GM12878 (cell line): ENCODE data around the gene TSSC4. TPM values are rescaled to one million over a fixed set of nuclear protein-coding genes. Genes with fewer than 3 reads are reported as not detected.
A peak's percentile ranks its signal among the peaks of the same experiment; 100 is the strongest.

Experiments used
- ATAC-seq: fragments of 200-7000 bp; cut with Tn5 transposase; 3 replicates; pipeline ENCODE4 v1.9.1; 2020; ENCODE audit warnings: mild to moderate bottlenecking, moderate library complexity
- BruUV-seq: library from RNA; stranded (reverse); fragments of 400-500 nt; replicated peaks from 2 replicates; lab custom pipeline; 2021; lab: Mats Ljungman, UMichigan
- CTCF ChIA-PET: fragments of 300-600 bp; sonication (Branson Sonifier 250); formaldehyde crosslinking; extraction: SDS; loops from one replicate; lab custom pipeline; 2021; ENCODE audit warnings: inconsistent platforms; lab: Yijun Ruan, JAX
- POLR2A ChIA-PET: fragments of 350-600 bp; formaldehyde crosslinking; extraction: SDS; loops from one replicate; lab custom pipeline; 2021; ENCODE audit warnings: inconsistent platforms; lab: Charles Lee
- RAD21 ChIA-PET: fragments of 300-600 bp; sonication (Branson Sonifier 250); formaldehyde crosslinking; loops from one replicate; lab custom pipeline; 2023; ENCODE audit warnings: antibody characterized with exemption; ENCODE audit not compliant: unreplicated experiment; lab: Charles Lee
- SMC1A ChIA-PET: fragments of 300-600 bp; sonication (Branson Sonifier 250); formaldehyde crosslinking; loops from one replicate; lab custom pipeline; 2023; ENCODE audit not compliant: unreplicated experiment, uncharacterized antibody; lab: Charles Lee
- DNase-seq: peaks from one replicate; pipeline ENCODE4 v3.0.0-alpha.2; 2011; ENCODE audit warnings: low read depth, low spot score
- FAIRE-seq: peaks from 3 replicates; lab custom pipeline; 2011; peaks lifted over from hg19 to GRCh38; lab: Jason Lieb, UNC
- H2AFZ ChIP-seq: 2 replicates; pipeline ENCODE4 v1.6.0; 2011; ENCODE audit warnings: low read depth, low read length, control low read depth; ENCODE audit not compliant: control insufficient read depth
- H3K27ac ChIP-seq: 2 replicates; pipeline ENCODE4 v1.5.1; 2011; ENCODE audit warnings: control low read depth; ENCODE audit not compliant: control insufficient read depth, insufficient read depth
- H3K27me3 ChIP-seq, 2 experiments: replicated peaks in 1 of 2; 2 replicates each; pipeline versions ENCODE4 v1.6.0 to v1.6.1; 2011; ENCODE audit warnings: low read length in 1 of 2; ENCODE audit not compliant: control insufficient read depth in 2 of 2, insufficient read depth in 2 of 2
- H3K36me3 ChIP-seq, 2 experiments: 2 replicates each; pipeline ENCODE4 v1.5.1; 2011; ENCODE audit warnings: low read length in 1 of 2; ENCODE audit not compliant: control insufficient read depth in 2 of 2, insufficient read depth in 2 of 2
- H3K4me1 ChIP-seq: 2 replicates; pipeline ENCODE4 v1.6.1; 2011; ENCODE audit warnings: mild to moderate bottlenecking, low read length, moderate library complexity, mixed read lengths; ENCODE audit not compliant: control insufficient read depth, insufficient read depth
- H3K4me2 ChIP-seq: 2 replicates; pipeline ENCODE4 v1.6.0; 2011; ENCODE audit warnings: control low read depth; ENCODE audit not compliant: control insufficient read depth, insufficient read depth
- H3K4me3 ChIP-seq: fragments of 200-600 bp; sonication (generic); 2 replicates; pipeline ENCODE4 v1.5.1; 2016
- H3K79me2 ChIP-seq: 2 replicates; pipeline ENCODE4 v1.6.0; 2011; ENCODE audit warnings: low read length; ENCODE audit not compliant: control insufficient read depth, insufficient read depth
- H3K9ac ChIP-seq: 2 replicates; pipeline ENCODE4 v1.8.0; 2011; ENCODE audit warnings: low read length, control low read depth, mixed read lengths; ENCODE audit not compliant: control insufficient read depth, insufficient read depth
- H3K9me3 ChIP-seq: replicated peaks from 3 replicates; pipeline ENCODE4 v1.5.1; 2011; ENCODE audit warnings: mild to moderate bottlenecking, low read length; ENCODE audit not compliant: control insufficient read depth, insufficient read depth
- H4K20me1 ChIP-seq: 2 replicates; pipeline ENCODE4 v1.6.0; 2011; ENCODE audit not compliant: control insufficient read depth, insufficient read depth
- BHLHE40 ChIP-seq, 2 experiments: fragments of 450-650 bp in 1 of 2; IDR thresholded peaks; 2 replicates each; pipeline ENCODE4 v1.6.1; 2011 to 2017; ENCODE audit warnings: low read depth in 2 of 2, borderline replicate concordance in 1 of 2, improper control_type of control experiment in 1 of 2, low read length in 1 of 2, mild to moderate bottlenecking in 1 of 2
- CREM ChIP-seq: IDR thresholded peaks from 2 replicates; pipeline ENCODE4 v1.6.1; 2014; ENCODE audit warnings: antibody characterized with exemption, low read depth
- KAT2A ChIP-seq: conservative IDR thresholded peaks from 2 replicates; pipeline ENCODE4 v1.6.1; 2011; ENCODE audit warnings: low read depth, low read length; ENCODE audit not compliant: control insufficient read depth
- PML ChIP-seq: IDR thresholded peaks from 2 replicates; pipeline ENCODE4 v1.6.1; 2012; ENCODE audit warnings: low read length, inconsistent platforms
- POLR2A ChIP-seq: IDR thresholded peaks from 2 replicates; pipeline ENCODE4 v1.6.1; 2011; ENCODE audit warnings: low read depth, mild to moderate bottlenecking, low read length
- POLR2AphosphoS2 ChIP-seq: IDR thresholded peaks from 2 replicates; pipeline ENCODE4 v1.6.1; 2011; ENCODE audit warnings: low read depth, mild to moderate bottlenecking, low read length, improper control_type of control experiment, moderate library complexity
- RAD51 ChIP-seq: fragments of 450-650 bp; IDR thresholded peaks from 2 replicates; pipeline ENCODE4 v1.6.1; 2016; ENCODE audit warnings: moderate library complexity, mild to moderate bottlenecking, inconsistent platforms
- SMAD5 ChIP-seq: IDR thresholded peaks from 2 replicates; pipeline ENCODE4 v1.6.1; 2016; ENCODE audit warnings: antibody characterized with exemption, low read depth
- SRF ChIP-seq, 2 experiments: IDR thresholded peaks; 2 replicates each; pipeline ENCODE4 v1.6.1; 2011; ENCODE audit warnings: low read depth in 2 of 2, low read length in 2 of 2, mild to moderate bottlenecking in 1 of 2, moderate library complexity in 1 of 2
- WGBS: methylation state at CpG from one replicate; pipeline ENCODE4 v1.1.6; 2016; ENCODE audit warnings: low lambda C conversion rate; ENCODE audit not compliant: insufficient replicate concordance, insufficient coverage; ENCODE audit errors: missing lambda C conversion rate; 5-methylcytosine and 5-hydroxymethylcytosine counted together
- in situ Hi-C: fragments of 300-500 bp; cut with MboI; formaldehyde crosslinking; loops from 9 replicates; pipeline ENCODE4 v1.14.3; 2018; ENCODE audit warnings: mixed read lengths
- intact Hi-C: fragments of 100-400 bp; cut with micrococcal nuclease; formaldehyde crosslinking; loops from one replicate; pipeline ENCODE4 v1.14.2; 2022; ENCODE audit not compliant: unreplicated experiment
- polyA plus RNA-seq, 11 experiments: library from polyadenylated mRNA; depleted of rRNA in 4 of 11; unstranded in 6 of 11; stranded (reverse) in 5 of 11; fragments of >200 nt; fragmentation: Nextera tagmentation in 4 of 11; fragmentation: Illumina TruSeq in 1 of 11; extraction: Ambion mirVana in 4 of 11; extraction: Trizol in 1 of 11; gene quantifications; 1 replicate in 1 of 11; 2 replicates in 10 of 11; pipeline versions ENCODE4 v1.2.1 to v1.2.3, GENCODE V29; 2011 to 2016; ENCODE audit warnings: inconsistent platforms in 2 of 11, missing spikeins in 2 of 11, low read depth in 1 of 11
- total RNA-seq, 4 experiments: library from RNA; depleted of rRNA in 3 of 4; stranded (reverse); fragments of >200 nt in 3 of 4; fragmentation: Illumina TruSeq in 1 of 4; extraction: Trizol in 1 of 4; gene quantifications; 2 replicates each; pipeline versions ENCODE4 v1.2.1 to v1.2.3, GENCODE V29; 2013 to 2021
- TF ChIP-seq, protein P1 (sequence below): fragments of 450-650 bp; IDR thresholded peaks from 2 replicates; pipeline ENCODE4 v1.6.1; 2016; ENCODE audit warnings: mild to moderate bottlenecking

The TSSC4 gene
- total and polyA plus RNA-seq, 10 of the 15 experiments (the other 5 are each of a cell fraction or from before 2014, with no cell fraction given) = 0.69 to 70.1 (median 25.7) TPM

DNA sequence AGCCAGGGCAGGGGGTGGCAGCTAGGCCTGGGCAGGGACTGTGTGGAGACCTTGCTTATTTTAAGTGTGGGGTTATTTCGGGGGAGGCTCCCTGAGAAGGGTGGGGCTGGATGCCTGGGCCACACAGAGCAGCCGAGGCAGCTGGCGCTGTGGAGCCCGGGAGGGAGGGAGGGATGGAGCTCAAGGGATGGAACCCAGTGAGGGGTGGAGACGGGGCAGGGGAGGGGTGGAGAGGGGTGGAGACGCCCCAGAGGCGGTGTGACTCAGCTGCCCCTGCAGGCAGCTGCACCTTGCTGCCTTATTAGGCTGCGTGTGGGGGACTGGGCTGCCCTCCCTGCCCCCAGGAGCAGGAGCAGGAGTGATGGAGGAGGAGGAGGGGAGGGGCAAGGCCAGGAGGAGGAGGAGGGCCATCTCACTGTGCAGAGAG is 9.8 kb upstream of the TSSC4 start:
- no peak for ATAC-seq
- peaks cover 49% of the 10 kb centered on the region for H3K79me2 ChIP-seq
- POLR2A ChIA-PET = no interaction called here
- DNase-seq = no peak
- H3K27me3 ChIP-seq = no peaks in the 10 kb centered on the region
- no peak for FAIRE-seq
- CTCF ChIA-PET = no interaction called here
- H3K9me3 ChIP-seq = no peaks in the 10 kb centered on the region
- no peak overlapping the region for H3K4me3 ChIP-seq
- intact Hi-C loops (no loop called here), in situ Hi-C loops (loop anchor here (25.0 kb wide), 1 partner anchor 1578 kb away; the partner anchor contains the start of genes PIDD1, PNPLA2 and RPLP2)
- peaks cover 0 to 46% of the 10 kb centered on the region in 2 experiments; a peak in 3 of 4 replicates for H3K36me3 ChIP-seq
- 0% methylated on average over 3 of the region's 8 CpGs for WGBS
- RAD21 ChIA-PET = no interaction called here
- H4K20me1 ChIP-seq = peaks cover 5% of the 10 kb centered on the region; the same call in 1 of the 2 replicates
- TF ChIP-seq SRF (IDR thresholded peaks at IDR 0.05; ENCODE audit: low read depth in 2 of 2, low read length in 2 of 2) (peak in 1 of 2 experiments; percentile 75; a peak in 3 of 4 replicates), PML (no peak)
- SMC1A ChIA-PET = no interaction called here
- peaks cover 67% of the 10 kb centered on the region for H3K4me1 ChIP-seq
- H3K9ac ChIP-seq = no peak overlapping the region
- no peak overlapping the region for H2AFZ ChIP-seq
- H3K27ac ChIP-seq = no peak overlapping the region; the same call in 1 of the 2 replicates
- H3K4me2 ChIP-seq = no peak overlapping the region
- no TSS peak for BruUV-seq

DNA sequence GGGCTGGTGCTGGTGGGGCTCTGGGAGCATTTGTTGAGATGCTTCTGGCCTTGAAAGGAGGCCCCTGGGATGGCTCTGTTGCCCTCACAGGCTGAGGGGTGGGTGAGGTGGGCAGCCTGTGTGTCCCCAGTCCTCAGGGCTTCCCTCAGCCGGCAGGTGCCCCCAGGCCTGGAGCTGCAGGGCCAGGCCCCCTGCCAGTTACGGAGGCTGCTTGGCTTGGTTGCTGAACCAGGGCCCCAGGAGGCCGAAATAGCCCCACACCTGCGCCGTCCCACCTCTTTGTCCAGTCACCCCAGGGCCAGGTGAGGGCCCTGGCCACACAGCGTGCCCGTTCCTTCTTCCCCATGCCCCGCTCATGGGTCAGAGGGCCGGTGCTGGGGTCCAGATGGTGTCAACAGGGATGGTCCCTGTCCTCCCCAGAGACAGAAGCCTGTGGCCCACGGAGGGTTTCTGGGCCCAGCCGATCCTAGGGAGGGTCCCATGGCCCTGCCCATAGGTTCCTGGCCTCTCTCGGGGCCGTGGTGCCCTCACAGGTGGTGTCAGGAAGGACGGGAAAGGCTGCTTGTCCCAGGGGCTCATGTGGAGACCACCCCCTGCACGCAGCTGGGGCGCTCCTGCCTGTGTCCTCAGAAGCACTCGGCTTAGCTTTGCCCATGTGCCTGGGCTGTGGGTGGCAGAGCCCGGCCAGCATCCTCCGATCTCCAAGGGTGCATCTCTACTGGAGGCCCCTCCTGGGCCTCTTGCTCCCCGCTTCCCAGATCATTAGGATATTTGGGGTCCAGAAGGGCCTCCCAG is 9.2 kb upstream of the TSSC4 start:
- BruUV-seq = no TSS peak
- TF ChIP-seq CREM = no peak
- TF ChIP-seq POLR2A = 0 out of 2 replicates have a peak, but pooled peaks have one; percentile 28
- no peak for TF ChIP-seq RAD51
- TF ChIP-seq, protein P1, sequence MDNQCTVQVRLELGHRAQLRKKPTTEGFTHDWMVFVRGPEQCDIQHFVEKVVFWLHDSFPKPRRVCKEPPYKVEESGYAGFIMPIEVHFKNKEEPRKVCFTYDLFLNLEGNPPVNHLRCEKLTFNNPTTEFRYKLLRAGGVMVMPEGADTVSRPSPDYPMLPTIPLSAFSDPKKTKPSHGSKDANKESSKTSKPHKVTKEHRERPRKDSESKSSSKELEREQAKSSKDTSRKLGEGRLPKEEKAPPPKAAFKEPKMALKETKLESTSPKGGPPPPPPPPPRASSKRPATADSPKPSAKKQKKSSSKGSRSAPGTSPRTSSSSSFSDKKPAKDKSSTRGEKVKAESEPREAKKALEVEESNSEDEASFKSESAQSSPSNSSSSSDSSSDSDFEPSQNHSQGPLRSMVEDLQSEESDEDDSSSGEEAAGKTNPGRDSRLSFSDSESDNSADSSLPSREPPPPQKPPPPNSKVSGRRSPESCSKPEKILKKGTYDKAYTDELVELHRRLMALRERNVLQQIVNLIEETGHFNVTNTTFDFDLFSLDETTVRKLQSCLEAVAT = no peak
- no peak for TF ChIP-seq KAT2A
- TF ChIP-seq SMAD5 = no peak
- TF ChIP-seq BHLHE40 (IDR thresholded peaks at IDR 0.05; ENCODE audit: borderline replicate concordance in 1 of 2, low read depth in 2 of 2, low read length in 1 of 2) = no peak
- no peak for TF ChIP-seq POLR2AphosphoS2
- ChIA-PET CTCF (no interaction called here), POLR2A (no interaction called here), RAD21 (no interaction called here), SMC1A (no interaction called here)
- no peak for ATAC-seq
- no peak overlapping the region for H3K4me2 ChIP-seq
- no peak for FAIRE-seq
- H3K36me3 ChIP-seq = peaks cover 0 to 50% of the 10 kb centered on the region in 2 experiments; a peak in 3 of 4 replicates
- DNase-seq = no peak
- in situ Hi-C loops = loop anchor here (25.0 kb wide), 1 partner anchor 1579 kb away; the partner anchor contains the start of genes PIDD1, PNPLA2 and RPLP2
- H3K4me1 ChIP-seq = peaks cover 61% of the 10 kb centered on the region
- H3K9me3 ChIP-seq = no peaks in the 10 kb centered on the region
- intact Hi-C loops = no loop called here
- no peak overlapping the region for H2AFZ ChIP-seq
- H4K20me1 ChIP-seq = peaks cover 3% of the 10 kb centered on the region; the same call in 1 of the 2 replicates
- no peaks in the 10 kb centered on the region for H3K27me3 ChIP-seq
- no peak overlapping the region for H3K4me3 ChIP-seq
- H3K27ac ChIP-seq = no peak overlapping the region
- 62% methylated on average over 20 of the region's 20 CpGs for WGBS
- H3K9ac ChIP-seq = no peak overlapping the region
- H3K79me2 ChIP-seq = peaks cover 42% of the 10 kb centered on the region
